GM21526 (cell line): ENCODE data around the gene WDR59.
"Not testable (repeated sequence)": the region's sequence is repeated elsewhere in the genome, so short reads cannot be mapped to it uniquely, and the experiment has no call there.

ENCODE experiments used
- ATAC-seq: cut with Tn5 transposase; IDR thresholded peaks from one replicate; pipeline ENCODE4 v1.9.1; 2021; ENCODE audit warnings: moderate library complexity; ENCODE audit not compliant: unreplicated experiment, low FRiP score

WDR59 gene

GRCh38 chr16:74909665-74910064 is 75.3 kb downstream of the WDR59 start:
- ATAC-seq = no peak

GRCh38 chr16:74908759-74909158 is 76.2 kb downstream of the WDR59 start:
- not testable (repeated sequence) for ATAC-seq

- no peak for ATAC-seq
These were observed 80.8 kb downstream of the WDR59 start for GRCh38 chr16:74903901-74904678.

GRCh38 chr16:74903120-74903519 is 81.8 kb downstream of the WDR59 start:
- ATAC-seq = no peak

GRCh38 chr16:74902161-74902560 is 82.8 kb downstream of the WDR59 start:
- no peak for ATAC-seq

- ATAC-seq = no peak
These were observed 83.3 kb downstream of the WDR59 start for GRCh38 chr16:74901606-74902005.

GRCh38 chr16:74899816-74900215 is 85.1 kb downstream of the WDR59 start:
- ATAC-seq = no peak

- no peak for ATAC-seq
These were observed 86.3 kb downstream of the WDR59 start for GRCh38 chr16:74898659-74899058.

GRCh38 chr16:74896389-74897370 is 88.2 kb downstream of the WDR59 start:
- ATAC-seq = no peak

- ATAC-seq = no peak
These were observed 91.4 kb downstream of the WDR59 start for GRCh38 chr16:74893541-74893940.

- peak; percentile 94 for ATAC-seq
These were observed 92.1 kb downstream of the WDR59 start for GRCh38 chr16:74892574-74893461.

GRCh38 chr16:74888888-74889287 is 96.0 kb downstream of the WDR59 start:
- ATAC-seq = no peak

GRCh38 chr16:74888232-74888862 is 96.6 kb downstream of the WDR59 start:
- ATAC-seq = no peak

GRCh38 chr16:74887084-74887483 is 97.8 kb downstream of the WDR59 start:
- no peak for ATAC-seq

- no peak for ATAC-seq
These were observed 107.2 kb downstream of the WDR59 start for GRCh38 chr16:74877706-74878105.

GRCh38 chr16:74874912-74875546 is 109.9 kb downstream of the WDR59 start:
- no peak for ATAC-seq

GRCh38 chr16:74874123-74874522 is 110.8 kb downstream of the WDR59 start:
- ATAC-seq = no peak

- ATAC-seq = no peak
These were observed 112.6 kb downstream of the WDR59 start for GRCh38 chr16:74872302-74872701.

GRCh38 chr16:74871608-74872007 is 113.3 kb downstream of the WDR59 start:
- ATAC-seq = no peak

- no peak for ATAC-seq
These were observed 116.4 kb downstream of the WDR59 start for GRCh38 chr16:74868501-74868900.
